Measurements from ENCODE around the gene SPATA4. TPM values are rescaled to one million over a fixed set of nuclear protein-coding genes. Genes with fewer than 3 reads are reported as not detected.

The SPATA4 gene
- total and polyA plus RNA-seq, 2 donors (not counting 3 experiments of a cell fraction or from before 2014, with no cell fraction given), result not detected

GRCh38 chr4:176241703-176242102, 46.3 kb upstream of the SPATA4 start:
- no peak overlapping the region for H2AFZ ChIP-seq (ENCODE audit: low read depth, low read length)

More at GRCh38 chr4:176241703-176242102, 46.3 kb upstream of the SPATA4 start:
- Histone ChIP-seq H3K4me1 (ENCODE audit: control insufficient read depth, extremely low read depth, insufficient read depth, low read length) (no peaks in the 10 kb centered on the region), H3K9me1 (replicated peaks; ENCODE audit: control insufficient read depth, extremely low read depth, insufficient read depth, low read length) (no peaks in the 10 kb centered on the region), H3K9me3 (replicated peaks; ENCODE audit: control insufficient read depth, insufficient read depth, low read length) (no peaks in the 10 kb centered on the region), H3K79me2 (ENCODE audit: control insufficient read depth, insufficient read depth, low read length) (no peaks in the 10 kb centered on the region), H3K36me3 (ENCODE audit: control insufficient read depth in 2 of 2, extremely low read depth in 1 of 2, insufficient read depth in 2 of 2, low read length in 2 of 2) (no peaks in the 10 kb centered on the region), H3K4me2 (ENCODE audit: insufficient read depth, low read length) (no peak overlapping the region), H3K27me3 (ENCODE audit: control insufficient read depth in 2 of 2, insufficient read depth in 2 of 2, low read length in 2 of 2) (peaks cover 0 to 1% of the 10 kb centered on the region in 2 experiments), H3K9ac (replicated peaks; ENCODE audit: extremely low read depth, insufficient read depth, low read length) (no peak overlapping the region), H3K4me3 (replicated peaks in 1 of 3; ENCODE audit: insufficient read depth in 1 of 3, low read depth in 1 of 3, low read length in 3 of 3) (no peak overlapping the region), H3K27ac (ENCODE audit: insufficient read depth, low read depth, low read length) (no peak overlapping the region), H4K20me1 (replicated peaks; ENCODE audit: control insufficient read depth, extremely low read depth, insufficient read depth, low read length) (no peaks in the 10 kb centered on the region)
- ChIA-PET POLR2A (no interaction called here), CTCF (interaction anchor here (1.2 kb wide), 1 partner anchor 15 kb away, joined by 3 read pairs; no protein-coding TSS in a partner anchor)
- FAIRE-seq, result no peak
- intact Hi-C loops (cut with micrococcal nuclease), result no loop called here
- TF ChIP-seq GATA2 (IDR thresholded peaks at IDR 0.05; ENCODE audit: insufficient read depth, insufficient read length, low read depth, low read length) (no peak), POLR2AphosphoS5 (IDR thresholded peaks at IDR 0.05; ENCODE audit: insufficient read depth, low read depth, low read length) (no peak), MAX (IDR thresholded peaks at IDR 0.05; ENCODE audit: insufficient read depth, insufficient read length) (no peak), MYC (IDR thresholded peaks at IDR 0.05; ENCODE audit: low read depth, low read length) (no peak), JUN (IDR thresholded peaks at IDR 0.05; ENCODE audit: borderline replicate concordance, insufficient read depth, insufficient read length, low read depth) (no peak), CTCF (IDR thresholded peaks at IDR 0.05; ENCODE audit: extremely low read depth in 1 of 2, insufficient read depth in 1 of 2, low read depth in 1 of 2, low read length in 2 of 2) (no peak), POLR2A (IDR thresholded peaks at IDR 0.05; ENCODE audit: low read depth, low read length) (no peak), EZH2 (IDR thresholded peaks at IDR 0.05; ENCODE audit: borderline replicate concordance, low read depth, low read length, severe bottlenecking) (no peak), FOS (IDR thresholded peaks at IDR 0.05; ENCODE audit: borderline replicate concordance, insufficient read depth, low read length) (no peak)
- DNase-seq (ENCODE audit: low read depth, low spot score), result no peak
- dilution Hi-C loops (cut with MboI; ENCODE audit: extremely low pct_ligation_motif_present, low sequenced_read_pairs), result no loop called here
- BruUV-seq (replicated peaks), result no TSS peak

Measured in endothelial cell of umbilical vein (primary cell).